GM21528 (cell line): Measurements from ENCODE around the gene RBMS2.
"Not testable (repeated sequence)": the region's sequence is repeated elsewhere in the genome, so short reads cannot be mapped to it uniquely, and the experiment has no call there.

ENCODE experiments used
- ATAC-seq: cut with Tn5 transposase; IDR thresholded peaks from one replicate; pipeline ENCODE4 v1.9.1; 2021; ENCODE audit warnings: mild to moderate bottlenecking, moderate library complexity; ENCODE audit not compliant: unreplicated experiment, low FRiP score

RBMS2 gene

DNA sequence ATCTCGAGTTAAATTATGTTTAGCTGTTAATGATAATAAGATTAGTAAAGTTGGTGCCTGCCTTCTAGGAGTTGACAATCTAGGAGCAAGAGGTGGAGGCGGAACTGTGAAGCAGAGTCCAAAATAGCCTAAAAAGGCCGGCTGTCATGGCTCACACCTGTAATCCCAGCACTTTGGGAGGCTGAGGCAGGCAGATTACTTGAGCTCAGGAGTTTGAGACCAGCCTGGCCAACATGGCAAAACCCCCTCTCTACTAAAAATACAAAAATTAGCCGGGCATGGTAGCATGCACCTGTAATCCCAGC is 7.7 kb upstream of the RBMS2 start:
- not testable (repeated sequence) for ATAC-seq

DNA sequence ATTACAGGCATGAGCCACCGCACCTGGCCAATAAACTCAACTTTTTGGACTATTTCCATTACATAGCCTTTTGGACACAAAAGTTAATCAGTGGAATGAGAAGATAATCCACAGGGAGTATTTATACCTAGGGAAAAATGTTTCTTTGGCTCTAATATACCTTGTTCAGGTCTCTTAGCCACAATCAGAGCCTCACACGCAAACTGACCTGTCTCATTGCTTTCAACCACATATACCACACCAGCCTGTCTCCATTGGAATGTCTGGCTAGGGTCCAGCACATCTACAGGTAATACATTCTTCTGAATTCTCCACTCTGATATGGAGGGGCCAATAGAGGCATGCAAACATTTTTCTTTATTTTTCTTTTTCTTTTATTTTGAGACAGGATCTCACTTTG is 3.8 kb upstream of the RBMS2 start:
- no peak for ATAC-seq

DNA sequence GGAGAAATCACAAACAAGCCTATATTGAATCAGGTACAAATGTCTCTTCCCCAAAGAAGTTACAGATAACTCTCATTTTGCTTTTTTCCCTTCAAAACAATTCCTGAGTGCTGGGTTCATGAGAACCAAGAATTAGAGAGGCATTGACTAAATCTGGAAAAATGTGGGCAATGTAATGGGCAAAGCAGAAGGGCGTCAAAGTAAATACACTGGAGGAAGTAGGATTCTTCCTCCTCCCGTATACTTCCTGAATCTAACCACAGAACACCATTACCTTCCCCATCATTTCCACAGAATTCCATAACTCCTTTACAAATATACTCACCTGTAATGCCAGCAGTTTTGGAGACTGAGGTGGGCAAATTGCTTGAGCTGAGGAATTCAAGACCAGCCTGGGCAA is 3.0 kb upstream of the RBMS2 start:
- no peak for ATAC-seq

- ATAC-seq = no peak
These were observed 1.6 kb upstream of the RBMS2 start for GRCh38 chr12:56520048-56520447.

GRCh38 chr12:56520506-56520905 is 1.1 kb upstream of the RBMS2 start:
- no peak for ATAC-seq

DNA sequence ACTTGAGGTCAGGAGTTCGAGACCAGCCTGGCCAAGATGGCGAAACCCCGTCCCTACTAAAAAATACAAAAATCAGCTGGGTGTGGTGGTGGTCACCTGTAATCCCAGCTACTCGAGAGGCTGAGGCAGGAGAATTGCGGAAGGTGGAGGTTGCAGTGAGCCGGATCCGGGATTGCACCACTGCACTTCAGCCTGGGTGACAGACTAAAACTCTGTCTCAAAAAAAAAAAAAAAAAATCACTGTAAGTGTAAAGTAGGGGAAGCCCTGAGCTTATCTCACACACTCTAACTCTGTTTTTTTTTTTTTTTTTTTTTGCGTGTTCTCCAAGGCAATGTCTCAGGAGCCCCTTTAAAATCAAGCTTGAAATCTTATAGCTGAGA is 421 bp upstream of the RBMS2 start:
- no peak for ATAC-seq

- ATAC-seq = no peak
These were observed 982 bp downstream of the RBMS2 start for GRCh38 chr12:56522411-56523193.

DNA sequence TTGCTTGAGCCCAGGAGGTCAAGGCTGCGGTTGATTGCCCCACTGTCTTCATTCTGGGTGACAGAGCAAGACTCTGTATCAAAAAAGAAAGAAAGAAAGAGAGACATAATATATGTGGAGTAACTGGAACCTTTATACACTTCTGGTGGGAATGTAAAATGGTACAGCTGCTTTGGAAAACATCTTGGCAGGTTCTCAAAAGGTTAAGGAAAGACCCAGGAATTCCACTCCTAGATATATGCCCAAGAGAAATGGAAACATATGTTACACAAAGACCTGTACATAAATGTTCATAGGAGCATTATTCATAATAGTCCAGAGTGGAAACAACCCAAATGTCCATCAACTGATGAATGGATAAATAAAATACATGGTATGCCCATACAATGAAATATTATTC is 7.2 kb downstream of the RBMS2 start:
- no peak for ATAC-seq

DNA sequence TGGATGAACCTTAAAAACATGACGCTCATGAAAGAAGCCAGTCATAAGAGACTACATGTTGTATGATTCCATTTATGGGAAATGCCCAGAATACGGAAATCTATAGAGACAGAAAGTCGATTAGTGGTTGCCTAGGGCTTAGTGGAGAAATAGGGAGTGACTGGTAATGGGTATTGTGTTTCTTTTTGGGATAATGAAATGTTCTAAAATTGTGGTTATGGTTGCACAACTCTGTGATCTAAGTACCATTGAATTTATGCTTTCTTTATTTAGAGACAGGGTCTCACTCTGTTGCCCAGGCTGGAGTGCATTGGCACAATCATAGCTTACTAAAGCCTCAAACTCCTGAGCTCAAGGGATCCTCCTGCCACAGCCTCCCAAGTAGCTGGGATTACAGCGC is 8.0 kb downstream of the RBMS2 start:
- ATAC-seq = no peak

GRCh38 chr12:56530390-56531055 is 8.9 kb downstream of the RBMS2 start:
- no peak for ATAC-seq

- no peak for ATAC-seq
These were observed 15.9 kb downstream of the RBMS2 start for GRCh38 chr12:56537546-56537945.

DNA sequence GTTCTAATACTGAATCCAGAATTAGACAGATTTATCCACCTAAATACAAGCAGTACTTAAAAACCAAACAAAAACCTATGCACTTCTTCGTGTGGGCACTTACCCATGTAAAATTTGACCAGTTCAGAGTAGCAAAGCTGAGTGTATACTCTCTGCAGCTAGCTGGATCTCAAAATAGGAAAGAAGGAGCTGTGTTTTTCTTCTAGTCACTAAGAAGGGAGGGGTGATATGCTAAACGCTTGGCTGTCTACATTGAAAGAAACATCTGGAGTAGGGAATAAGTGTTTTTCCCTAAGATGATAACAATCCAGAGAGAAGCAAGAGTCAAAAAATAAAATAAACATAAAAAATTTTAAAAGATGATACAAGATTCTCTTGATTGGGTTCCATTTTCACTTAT is 20.0 kb downstream of the RBMS2 start:
- no peak for ATAC-seq

- ATAC-seq = no peak
These were observed 20.5 kb downstream of the RBMS2 start for GRCh38 chr12:56542164-56542563.

DNA sequence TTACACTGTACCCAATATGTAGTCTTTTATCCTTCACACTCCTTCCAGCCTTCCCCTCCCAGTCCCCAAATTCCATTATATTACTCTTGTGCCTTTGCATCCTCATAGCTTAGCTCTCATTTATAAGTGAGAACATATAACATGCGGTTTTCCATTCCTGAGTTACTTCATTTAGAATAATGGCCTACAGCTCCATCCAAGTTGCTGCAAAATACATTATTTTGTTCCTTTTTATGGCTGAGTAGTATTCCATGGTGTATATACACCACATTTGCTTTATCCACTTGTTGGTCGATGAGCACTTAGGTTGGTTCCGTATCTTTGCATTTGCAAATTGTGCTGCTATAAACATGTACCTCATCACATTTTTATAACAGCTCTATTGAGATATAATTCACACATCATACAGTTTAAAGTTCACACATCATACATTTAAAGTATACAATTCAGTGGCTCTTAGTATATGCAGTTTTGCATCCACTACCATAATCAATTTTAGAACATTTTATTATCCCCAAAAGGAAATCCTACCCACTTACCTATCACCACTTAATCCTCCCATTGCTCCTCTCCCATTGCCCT is 23.5 kb downstream of the RBMS2 start:
- ATAC-seq = no peak

GRCh38 chr12:56546680-56547079 is 25.1 kb downstream of the RBMS2 start:
- no peak for ATAC-seq

- ATAC-seq = no peak
These were observed 29.4 kb downstream of the RBMS2 start for GRCh38 chr12:56551070-56551469.

GRCh38 chr12:56565510-56566101 is 44.0 kb downstream of the RBMS2 start:
- ATAC-seq = no peak

GRCh38 chr12:56568146-56568545 is 46.5 kb downstream of the RBMS2 start:
- ATAC-seq = no peak

DNA sequence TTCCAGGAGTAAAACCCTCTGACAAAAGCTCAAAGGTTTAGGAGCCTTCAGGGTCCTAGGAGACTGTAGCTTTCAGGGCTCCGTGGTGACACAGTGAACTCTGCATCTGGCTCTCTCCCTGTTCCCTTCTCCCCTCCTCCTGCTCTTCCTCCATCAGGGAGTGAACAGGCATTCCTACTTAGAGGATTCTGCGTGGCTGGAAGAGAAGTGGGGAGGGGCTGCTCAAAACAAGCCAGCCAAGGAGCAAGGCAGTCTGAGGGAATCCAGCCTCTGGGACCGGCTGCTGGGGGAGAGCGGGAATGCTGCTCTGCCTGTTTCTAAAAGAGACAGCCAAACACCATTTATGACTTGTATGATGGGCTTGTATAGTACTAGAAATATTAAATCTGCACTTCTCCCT is 49.5 kb downstream of the RBMS2 start:
- no peak for ATAC-seq

DNA sequence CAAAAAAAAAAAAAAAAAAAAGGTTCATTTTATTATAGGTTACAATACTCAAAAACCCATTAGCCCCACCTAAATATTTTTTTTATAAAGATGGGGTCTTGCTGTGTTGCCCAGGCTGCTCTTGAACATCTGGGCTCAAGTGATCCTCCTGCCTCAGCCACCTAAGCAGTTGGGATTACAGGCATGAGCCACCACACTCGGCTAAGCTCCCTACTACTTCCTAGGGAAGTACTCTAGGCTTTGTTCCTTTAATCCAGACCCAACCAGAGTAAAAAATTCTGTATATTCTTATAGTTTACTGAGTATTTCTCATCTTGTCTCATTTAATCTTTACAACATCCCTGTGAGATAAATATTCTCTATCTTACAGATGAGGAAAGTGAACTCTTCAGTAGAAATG is 50.7 kb downstream of the RBMS2 start:
- no peak for ATAC-seq

DNA sequence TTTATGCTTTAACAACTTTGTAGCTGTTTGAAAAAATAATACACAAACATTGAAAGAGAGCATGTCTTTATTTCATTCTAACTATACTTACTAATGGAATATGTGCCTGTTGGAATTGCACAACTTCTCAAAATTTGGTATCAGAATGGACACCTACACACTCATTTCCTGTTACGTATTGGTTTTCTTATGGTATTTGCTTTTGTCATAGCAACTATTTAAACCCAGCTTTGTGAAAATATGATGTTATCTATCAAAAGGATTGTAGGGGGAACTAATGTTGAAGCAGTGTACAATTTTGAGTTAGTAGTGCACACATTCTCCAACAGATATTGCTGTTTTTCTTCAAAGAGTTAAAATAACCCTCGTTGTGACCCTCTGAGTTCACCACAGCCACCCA is 52.6 kb downstream of the RBMS2 start:
- ATAC-seq = no peak

- not testable (repeated sequence) for ATAC-seq
These were observed 55.6 kb downstream of the RBMS2 start for GRCh38 chr12:56577248-56577647.
